ENCODE data around the gene CTF1.
"Not testable (repeated sequence)": the region's sequence is repeated elsewhere in the genome, so short reads cannot be mapped to it uniquely, and the experiment has no call there.

Gene CTF1, protein sequence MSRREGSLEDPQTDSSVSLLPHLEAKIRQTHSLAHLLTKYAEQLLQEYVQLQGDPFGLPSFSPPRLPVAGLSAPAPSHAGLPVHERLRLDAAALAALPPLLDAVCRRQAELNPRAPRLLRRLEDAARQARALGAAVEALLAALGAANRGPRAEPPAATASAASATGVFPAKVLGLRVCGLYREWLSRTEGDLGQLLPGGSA

DNA sequence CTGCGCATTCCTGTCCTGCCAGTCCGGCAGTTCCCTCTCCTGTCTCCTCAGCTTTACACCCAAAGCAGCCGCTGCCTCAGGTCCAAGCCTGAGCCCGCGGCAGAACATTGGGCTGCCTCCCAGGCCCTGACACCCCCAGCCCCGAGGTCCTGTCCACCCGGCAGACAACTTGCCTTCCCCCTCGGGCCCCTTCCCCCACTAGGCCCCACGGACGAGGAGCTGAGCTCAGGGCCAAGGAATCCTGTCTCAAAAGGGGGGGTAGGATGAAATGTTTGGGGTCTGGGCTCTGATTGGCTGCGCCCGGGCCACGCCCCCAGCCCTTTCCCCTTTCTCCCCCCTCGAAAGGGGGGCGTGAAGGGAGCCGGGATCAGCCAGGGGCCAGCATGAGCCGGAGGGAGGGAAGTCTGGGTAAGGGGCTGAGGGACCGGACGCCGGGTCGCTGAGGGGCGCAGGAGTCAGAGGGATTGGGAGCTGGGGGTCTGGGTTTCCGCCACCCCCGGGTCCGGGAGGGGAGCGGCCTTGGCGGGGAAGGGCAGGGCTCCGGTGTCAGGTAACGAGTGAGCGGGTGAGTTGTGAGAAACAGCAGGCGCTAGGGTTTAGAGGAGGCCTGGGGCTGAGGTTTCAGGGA, at the start of gene CTF1:
Gene CTF1, plus strand, starts transcription at position 354 of the 628 bp plus-strand sequence. Its CDS starts 30 bp downstream, at position 384.
- peak; percentile 86 for DNase-seq

DNA sequence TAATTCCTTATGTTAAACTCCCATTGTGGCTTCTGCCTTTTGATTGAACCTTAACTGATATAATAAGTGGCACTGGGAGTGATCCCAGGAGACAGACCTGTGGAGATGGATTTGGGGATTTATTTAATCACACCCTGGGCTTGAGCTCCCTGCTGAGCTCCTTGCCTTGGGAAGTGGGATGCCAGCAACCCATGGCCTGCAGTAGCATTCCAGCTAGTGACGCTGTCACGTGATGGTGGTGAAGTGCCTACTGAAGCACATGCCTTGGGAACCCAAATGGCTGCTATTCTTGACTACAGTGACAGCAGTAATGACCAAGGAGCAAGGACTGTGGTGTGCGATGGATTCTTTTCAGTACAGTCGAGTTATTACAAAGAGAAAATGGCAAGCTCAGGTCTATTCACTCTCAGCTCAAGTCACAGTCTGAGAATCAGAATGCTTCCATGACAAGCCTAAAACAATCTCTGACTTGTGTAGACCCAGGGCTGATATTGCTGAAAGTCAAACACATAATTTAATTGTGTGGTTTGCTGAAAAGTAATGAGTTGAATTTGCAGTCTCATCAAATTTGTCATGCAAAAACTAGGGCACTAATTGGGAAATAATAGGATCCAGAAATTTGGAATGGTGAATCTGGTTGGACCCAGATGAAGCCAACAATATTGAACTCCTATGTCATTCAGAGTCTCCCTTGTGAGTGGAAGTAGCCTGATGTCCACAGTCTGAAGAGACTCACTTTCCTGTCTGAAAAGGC, 49.6 kb upstream of the CTF1 start:
- DNase-seq: no peak

DNA sequence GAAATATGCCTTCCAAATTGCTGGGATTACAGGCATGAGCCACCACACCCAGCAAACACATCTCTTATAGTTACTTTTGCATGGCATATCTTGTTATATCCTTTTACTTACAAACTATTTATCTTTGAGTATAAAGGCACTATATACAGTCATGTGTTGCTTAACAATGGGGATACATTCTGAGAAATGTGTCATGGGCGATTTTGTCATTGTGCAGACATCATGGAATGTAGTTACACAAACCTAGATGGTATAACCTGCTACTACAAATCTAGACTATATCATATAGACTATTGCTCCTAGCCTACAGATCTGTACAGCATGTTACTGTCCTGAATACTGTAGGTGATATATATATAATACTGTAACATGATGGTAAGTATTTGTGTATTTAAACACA, 46.2 kb upstream of the CTF1 start:
- DNase-seq: no peak

DNA sequence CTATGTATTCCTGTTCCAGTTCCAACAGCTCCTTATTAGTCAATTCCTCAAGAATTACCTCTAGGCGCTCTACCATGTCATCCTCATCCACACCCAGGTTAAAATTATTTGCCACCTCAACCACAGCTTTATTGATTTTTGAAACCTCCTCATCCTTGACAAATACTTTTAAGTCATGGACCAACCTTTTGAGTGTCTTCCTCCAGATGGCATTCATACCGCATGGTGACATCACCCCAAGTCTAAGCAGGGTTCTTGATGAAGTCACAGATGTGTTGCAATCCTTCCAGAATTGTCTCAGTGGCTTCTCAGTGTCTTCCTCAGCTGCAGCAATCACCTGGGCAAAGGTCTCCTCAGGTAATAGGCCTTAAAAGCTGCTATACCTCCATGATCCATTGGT, 42.7 kb upstream of the CTF1 start:
- no peak for DNase-seq

DNA sequence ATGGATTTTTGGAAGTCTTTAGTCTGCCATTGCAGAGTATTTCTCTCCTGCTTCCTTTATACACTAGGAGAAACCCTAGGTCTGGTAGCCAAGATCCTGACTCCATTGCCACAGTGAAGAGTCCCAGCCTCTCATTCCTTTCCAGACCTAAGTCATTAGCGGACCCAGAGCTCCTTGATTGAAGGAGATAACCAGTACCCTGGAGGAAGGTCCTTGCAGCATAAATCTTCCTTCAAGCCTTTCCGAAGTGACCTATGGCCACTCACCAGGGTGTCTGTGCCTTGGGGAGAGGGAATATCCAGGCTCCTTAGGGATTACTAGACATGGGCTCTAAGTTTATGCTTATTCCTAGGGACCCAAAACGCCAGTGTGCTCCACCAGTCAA, 38.3 kb upstream of the CTF1 start:
- no peak for DNase-seq

DNA sequence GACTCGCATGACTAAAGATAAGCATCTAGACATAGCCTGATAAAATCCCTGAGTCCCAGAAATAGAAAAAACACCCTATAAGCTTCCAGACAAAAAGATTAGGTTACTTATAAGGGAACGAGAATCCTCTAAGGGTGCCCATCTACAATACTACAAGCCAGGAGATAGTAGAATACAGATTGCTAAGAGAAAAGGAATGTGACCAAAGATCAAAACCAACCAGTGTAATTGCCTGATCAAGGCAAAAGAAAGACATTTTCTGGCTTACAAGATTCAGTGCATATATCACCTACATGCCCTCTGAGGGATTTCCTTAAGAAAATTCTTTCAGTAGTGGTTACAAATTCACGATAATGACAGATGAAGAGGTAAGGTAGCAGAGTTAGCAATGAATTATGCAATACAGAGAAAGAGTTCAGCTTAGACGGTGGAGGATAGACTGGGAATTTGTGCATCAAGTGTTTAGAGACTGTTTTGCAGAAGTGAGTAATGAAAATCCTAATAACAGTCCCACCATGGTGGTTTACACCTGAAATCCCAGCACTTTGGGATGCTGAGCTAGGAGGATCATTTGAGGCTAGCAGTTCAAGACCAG, 37.5 kb upstream of the CTF1 start:
- DNase-seq: no peak

DNA sequence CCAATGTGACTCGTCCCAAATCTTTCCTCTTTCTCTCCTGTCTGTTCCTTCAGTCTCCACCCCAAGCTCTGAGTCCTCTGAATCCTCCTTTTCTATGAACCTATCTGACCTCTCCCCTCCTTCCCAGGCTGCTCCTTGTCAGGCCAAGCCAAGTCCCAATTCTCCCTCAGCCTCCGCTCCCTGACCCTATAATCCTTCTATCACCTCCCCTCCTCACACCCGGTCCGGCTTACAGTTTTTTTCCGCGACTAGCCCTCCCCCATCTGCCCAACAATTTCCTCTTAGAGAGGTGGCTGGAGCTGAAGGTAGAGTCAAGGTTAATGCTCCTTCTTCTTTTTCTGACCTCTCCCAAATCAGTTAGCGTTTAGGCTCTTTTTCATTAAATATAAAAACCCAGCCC, 35.7 kb upstream of the CTF1 start:
- not testable (repeated sequence) for DNase-seq

DNA sequence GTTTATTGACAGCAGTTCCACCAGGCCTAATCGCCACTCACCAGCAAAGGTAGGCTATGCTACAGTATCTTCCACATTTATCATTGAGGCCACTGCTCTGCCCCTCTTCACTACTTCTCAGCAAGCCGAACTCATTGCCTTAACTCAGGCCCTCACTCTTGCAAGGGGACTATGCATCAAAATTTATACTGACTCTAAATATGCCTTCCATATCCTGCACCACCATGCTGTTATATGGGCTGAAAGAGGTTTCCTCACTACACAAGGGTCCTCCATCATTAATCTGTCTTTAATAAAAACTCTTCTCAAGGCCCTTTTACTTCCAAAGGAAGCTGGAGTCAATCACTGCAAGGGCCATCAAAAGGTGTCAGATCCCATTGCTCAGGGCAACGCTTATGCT, 33.2 kb upstream of the CTF1 start:
- DNase-seq: not testable (repeated sequence)

DNA sequence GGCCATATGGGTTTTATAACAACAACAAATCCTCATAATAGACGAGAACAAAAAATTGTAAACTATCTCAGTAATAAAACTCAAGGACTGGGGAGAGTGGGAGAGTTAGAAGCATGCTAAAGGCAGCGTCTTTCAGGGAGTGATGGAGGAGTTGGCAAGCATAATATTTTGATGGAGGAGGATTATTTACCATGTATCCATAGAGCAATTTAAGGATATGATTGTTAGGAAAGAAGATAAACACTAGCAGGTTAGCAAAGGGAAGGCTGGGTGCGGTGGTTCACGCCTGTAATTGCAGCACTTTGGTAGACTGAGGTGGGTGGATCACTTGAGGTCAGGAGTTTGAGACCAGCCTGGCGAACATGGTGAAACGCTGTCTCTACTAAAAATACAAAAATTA, 30.4 kb upstream of the CTF1 start:
- DNase-seq: no peak

DNA sequence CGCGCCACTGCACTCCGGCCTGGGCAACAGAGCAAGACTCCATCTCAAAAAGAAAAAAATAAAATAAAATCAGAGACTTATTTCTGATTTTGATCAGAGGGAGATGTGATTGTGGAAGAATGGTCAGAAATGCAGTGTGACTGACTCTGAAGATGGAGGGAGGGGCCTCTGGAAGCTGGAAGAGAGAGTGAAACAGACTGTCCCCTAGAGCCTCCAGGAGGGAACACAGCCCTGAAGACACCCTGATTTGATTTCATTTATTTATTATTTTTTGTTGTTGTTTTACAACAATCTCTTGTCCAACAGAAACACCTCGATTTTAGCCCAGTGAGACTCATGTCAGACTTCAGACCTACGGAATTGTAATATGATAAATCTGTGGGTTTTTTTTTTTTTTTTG, 28.7 kb upstream of the CTF1 start:
- no peak for DNase-seq

DNA sequence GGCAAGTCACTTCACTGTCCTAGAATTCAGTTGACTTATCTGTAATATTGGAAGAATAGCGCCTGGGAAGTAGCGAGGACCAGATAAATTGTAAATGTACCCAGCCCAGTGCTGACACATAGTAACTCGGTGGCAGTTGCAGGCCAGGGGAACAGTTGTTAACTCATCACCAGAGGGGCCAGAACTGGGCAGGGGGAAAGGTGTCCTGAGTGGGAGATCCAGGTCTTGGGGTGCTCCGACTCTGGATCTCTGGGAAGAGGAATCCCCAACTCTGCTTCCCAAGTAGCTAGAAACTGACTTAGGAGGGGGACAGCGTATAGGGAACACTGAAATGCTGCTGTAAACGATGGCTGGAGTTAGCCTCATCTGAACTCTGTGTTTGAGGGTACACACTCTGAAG, 25.5 kb upstream of the CTF1 start:
- DNase-seq: no peak

DNA sequence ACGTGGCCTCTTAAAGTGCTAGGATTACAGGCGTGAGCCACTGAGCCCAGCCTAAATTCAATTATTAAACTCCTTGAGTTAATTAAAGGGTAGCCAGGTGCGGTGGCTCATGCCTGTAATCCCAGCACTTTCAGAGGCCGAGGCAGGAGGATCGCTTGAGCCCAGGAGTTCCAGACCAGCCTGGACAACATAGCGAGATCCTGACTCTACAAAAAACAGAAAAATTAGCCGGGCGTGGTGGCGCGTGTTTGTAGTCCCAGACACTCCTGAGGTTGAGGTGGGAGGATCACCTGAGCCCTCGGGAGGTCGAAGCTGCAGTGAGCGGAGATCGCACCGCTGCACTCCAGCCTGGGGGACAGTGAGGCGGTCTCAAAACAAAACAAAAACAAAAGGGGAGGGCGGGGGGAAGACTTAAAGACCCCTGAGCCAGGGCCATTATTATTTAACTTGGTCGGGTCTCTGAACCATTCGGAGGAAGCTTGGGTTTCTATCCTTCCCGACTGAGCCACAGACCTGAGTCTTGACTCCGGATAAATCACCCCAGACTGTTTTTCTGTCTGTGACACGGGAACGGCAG, 22.1 kb upstream of the CTF1 start:
- no peak for DNase-seq

DNA sequence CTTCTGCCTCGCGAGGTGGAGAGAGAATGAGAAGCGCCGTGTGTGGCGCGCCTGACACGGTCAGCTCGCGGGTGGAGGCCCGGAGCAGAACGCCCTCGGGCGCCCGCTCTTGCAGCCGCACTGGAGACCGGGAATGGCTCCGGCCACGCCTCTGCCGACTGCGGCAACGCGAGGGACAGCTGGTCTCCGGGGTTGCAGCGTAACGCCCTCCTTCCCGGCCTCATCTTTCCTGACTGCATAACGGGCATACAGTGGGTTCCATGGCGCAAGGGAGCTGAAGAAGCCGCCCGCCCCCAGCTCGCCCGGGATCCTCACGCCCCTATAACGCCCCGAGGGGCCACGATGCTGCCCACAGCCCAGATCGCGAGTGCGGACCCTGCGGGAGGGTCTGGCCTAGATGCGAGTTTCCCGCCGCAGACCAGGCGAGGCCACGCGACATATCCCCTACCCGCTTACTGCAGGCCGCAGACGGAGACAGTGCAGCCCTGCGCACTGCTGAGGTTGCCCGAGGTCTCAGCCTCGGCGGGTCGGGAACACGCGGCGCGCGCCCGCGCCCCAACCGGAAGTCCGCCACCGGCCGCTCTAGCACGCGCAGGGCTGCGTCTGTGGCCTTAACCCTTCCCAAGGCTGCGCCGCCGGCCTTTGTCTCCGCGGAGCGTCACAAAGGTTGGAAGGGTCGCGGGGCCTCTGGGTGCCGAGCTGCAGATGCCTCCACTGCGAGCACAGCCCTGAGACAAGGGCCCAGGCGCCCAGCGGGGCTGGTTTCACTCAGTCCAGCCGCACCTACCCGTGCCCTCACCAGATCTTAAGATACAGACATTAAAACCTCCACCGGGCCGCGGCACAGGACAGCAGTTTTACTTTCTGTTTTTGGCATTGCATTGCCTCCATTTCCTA, 21.3 kb upstream of the CTF1 start:
- peak; percentile 98 for DNase-seq

DNA sequence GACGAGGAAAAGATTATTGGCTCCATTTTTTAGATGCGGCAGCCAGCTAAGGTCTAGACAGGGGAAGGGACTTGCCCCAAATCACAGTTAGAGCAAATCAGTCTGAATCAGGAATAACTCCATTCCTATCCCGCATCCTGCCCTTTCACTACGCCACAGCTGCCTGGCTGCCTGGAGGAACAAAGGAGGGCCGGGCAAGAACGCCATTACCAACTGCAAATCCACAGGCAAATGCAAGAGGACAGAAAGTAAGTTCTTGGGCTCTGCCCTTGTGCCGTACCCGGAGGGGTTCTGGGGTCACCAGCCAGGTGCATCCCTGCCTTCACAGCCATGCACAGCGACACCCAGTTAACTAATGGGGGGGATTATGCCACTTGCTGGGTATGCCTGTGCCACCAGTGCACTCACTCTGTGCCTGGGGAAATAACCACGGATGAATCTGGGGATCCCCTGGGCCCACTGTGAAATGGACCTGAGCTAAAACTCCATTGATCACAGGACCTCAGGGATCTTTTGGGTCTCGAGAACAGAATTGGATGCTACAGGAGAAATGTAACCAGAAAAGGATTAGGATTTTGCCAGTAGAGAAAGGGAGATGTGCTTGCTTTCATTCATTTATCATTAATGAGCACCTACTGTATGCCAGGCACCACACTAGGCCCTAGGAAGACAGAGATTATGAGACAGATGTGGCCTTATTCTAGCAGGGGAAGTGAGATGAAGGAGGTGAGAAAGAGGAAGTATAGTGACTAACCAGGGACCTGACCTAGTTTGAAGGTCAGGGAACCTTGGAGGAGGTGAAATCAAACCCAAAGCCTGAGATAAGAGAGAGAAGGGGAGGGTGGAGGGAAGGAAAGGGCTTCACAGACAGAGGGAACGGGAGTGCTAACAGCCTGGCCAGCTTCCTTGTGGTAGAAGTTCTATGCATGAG, 20.3 kb upstream of the CTF1 start:
- peak; percentile 80 for DNase-seq

DNA sequence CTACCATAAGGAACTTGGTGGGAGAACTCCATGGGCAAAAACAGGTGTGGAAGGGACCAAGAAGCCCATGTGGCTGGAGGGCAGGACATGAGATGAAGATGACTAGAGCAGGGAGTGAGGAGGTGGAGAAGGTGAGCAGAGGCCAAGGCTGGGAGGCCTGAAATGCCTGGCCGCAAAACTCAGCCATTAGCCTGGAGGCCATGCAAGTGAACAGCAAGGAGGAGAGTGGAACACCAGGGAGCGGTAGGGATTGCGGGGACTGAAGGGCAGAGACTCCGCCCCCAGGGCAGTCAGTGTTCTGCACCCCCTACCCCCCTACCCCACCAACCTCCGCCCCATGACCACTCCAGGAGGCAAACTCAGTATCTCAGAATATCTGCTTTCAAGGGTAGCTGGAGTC, 19.5 kb upstream of the CTF1 start:
- peak; percentile 34 for DNase-seq

DNA sequence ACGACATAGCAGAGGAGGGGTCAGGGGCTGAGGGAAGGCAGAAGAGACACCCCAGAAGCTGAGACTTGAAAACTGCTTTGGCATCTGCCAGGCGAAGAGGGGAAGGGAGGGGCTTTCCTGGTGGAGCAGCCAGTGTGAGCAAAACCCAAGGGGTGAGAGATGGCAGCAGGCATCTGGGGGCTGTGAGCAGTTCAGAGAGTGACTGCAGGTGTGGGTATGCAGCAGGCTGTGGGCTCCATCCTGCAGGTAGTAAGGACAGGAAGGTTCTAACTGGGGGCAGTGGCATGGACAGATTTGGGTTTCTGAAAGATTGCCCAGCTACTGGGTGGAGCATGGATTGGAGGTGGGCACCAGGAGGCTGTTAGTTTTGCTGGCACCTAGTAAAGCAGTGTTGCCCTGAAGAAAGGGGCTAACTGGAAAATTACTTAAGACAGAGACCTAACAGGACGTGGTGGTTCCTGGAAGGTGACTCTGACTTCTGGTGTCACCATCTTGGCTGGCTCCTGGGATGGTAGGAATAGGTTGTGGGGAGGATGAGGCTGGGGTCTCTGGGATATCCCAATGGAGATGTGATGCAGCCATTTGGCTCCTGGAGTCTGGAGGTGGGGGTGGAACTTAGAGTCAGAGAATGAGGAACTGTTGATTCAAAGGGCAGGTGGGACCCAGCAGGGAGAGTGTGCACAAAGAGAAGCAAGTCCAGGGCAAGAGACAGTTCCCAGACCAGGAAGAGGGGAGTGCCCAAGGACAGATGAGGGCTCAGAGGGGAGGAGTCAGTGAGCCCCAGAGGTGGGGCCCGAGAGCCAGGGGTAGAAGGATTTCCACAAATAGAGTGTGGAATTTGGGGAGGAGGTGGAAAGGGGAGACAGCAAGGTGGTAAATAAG, 13.7 kb upstream of the CTF1 start:
- DNase-seq: no peak

DNA sequence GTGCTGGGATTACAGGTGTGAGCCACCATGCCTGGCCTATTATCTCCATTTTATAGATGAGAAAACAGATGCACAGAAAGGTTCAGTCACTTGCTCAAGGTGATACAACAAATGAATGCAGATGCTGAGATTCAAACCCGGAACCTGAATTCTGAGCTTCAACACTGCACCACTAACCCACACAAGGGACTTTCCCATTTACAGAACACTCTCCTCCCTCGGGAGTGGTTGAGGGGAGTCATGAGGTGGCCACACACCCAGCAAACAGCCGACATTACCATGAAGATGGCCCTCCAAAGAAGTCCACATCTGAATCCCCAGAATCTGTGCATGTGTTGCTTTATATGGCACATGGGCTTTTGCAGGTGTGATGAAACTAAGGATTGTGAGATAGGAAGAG, 11.7 kb upstream of the CTF1 start:
- no peak for DNase-seq

DNA sequence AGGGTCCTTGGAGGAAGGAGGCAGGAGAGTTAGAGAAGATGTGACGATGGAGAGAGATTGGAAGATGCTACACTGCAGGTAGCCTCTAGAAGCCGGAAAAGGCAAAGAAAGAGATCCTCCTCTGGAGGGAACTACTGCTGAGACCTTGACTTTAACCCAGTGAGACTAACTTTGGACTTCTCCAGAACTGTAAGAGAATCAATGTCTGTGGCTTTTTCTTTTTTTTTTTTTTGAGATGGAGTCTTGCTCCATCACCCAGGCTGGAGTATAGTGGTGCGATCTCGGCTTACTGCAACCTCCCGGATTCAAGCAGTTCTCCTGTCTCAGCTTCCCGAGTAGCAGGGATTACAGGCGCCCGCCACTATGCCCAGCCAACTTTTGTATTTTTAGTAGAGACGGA, 11.2 kb upstream of the CTF1 start:
- DNase-seq: no peak

DNA sequence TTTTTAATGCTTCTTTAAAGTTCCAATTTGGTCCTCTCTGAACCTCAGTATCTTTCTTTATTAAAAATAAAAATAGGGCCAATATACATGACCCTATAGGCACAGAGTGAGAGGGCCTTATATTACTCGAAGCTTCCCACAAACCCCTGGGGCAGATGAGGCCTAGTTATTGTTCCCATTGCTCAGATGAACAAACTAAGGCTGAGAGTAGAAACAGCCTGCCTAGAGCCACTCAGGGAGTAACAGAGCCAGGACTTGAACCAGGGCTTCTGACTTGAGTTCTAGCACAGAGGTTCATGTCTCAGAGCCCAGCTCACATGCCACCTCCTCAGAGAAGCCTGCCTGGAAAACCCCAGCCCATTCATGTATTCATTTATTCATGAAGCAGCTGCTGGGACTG, 10.3 kb upstream of the CTF1 start:
- no peak for DNase-seq

DNA sequence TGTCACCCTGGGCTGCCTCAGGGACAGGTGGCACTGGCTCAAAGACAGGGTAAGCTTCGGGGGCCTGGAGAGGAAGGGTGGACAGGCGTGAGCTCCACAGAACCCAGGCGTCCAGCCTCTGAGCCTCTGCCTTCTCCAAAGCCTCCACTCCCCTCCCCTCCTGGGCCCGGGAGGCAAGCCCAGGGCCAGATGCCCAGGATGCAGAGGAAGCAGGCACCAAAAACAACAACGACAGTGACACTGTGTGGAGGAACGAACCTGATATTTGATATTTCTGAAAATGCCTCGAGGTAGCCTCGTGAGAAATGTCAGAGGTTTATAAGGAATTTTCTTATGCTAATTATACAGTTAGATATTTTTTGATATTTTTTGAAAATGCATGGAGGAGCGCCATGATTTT, 8.5 kb upstream of the CTF1 start:
- DNase-seq: no peak
